ENCODE results near the gene USP25. TPM values are rescaled to one million over a fixed set of nuclear protein-coding genes. Genes with fewer than 3 reads are reported as not detected.

USP25 gene
- total RNA-seq, 6 donors from 2014 or later, result 44.1 to 120 (median 61.5) TPM

DNA sequence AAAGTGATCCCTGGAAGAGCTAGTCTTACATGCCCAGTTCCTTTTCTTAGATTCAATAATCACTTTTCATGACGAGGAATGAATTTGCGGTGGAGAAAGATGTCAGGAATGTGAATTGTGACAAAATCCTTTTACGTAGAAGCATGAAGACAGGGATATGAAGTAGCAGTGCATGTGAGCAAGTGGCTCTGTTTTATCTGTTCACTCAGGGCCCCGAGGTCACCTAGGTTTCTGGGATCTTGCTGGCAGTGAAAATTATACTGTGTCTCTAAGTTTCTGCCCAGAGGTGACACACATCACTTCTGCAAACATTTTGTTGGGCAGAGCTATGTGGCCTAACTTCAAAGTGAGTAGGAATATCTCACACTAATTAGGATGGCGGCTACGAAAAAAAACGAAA lies 79.3 kb downstream of the USP25 start:
- DNase-seq (no peak), ATAC-seq (ENCODE audit: low FRiP score in 2 of 2) (no peak)
- Histone ChIP-seq H3K36me3 (peaks cover 0 to 22% (median 0%) of the 10 kb centered on the region in 4 donors), H3K4me1 (peaks cover 0 to 3% (median 0%) of the 10 kb centered on the region in 4 donors), H3K4me3 (no peak overlapping the region), H3K9me3 (no peaks in the 10 kb centered on the region), H3K27ac (no peak overlapping the region), H3K27me3 (no peaks in the 10 kb centered on the region)
- 94 to 98% methylated on average over 7 of the region's 7 CpGs for WGBS, 2 donors
- TF ChIP-seq CTCF (IDR thresholded peaks at IDR 0.05), result no peak
- TF ChIP-seq POLR2AphosphoS5 (IDR thresholded peaks at IDR 0.05), result no peak

- peaks cover 0 to under 1% (median 0%) of the 10 kb centered on the region in 4 donors for H3K4me1 ChIP-seq
- no peak overlapping the region for H3K4me3 ChIP-seq
- no peak overlapping the region for H3K27ac ChIP-seq
- no peaks in the 10 kb centered on the region for H3K27me3 ChIP-seq
- no peak for TF ChIP-seq POLR2A (IDR thresholded peaks at IDR 0.05)
- TF ChIP-seq POLR2AphosphoS5 (IDR thresholded peaks at IDR 0.05), result no peak
- TF ChIP-seq EP300 (IDR thresholded peaks at IDR 0.05), result no peak
- no peak for TF ChIP-seq CTCF (IDR thresholded peaks at IDR 0.05)
- no peak for ATAC-seq (ENCODE audit: low FRiP score in 2 of 2)
- no peaks in the 10 kb centered on the region for H3K9me3 ChIP-seq
- H3K36me3 ChIP-seq, result peaks cover 0 to 24% (median under 1%) of the 10 kb centered on the region in 4 donors
- WGBS, 2 donors, result 44 to 54% methylated on average over 3 of the region's 3 CpGs
- DNase-seq, result no peak
Measured at GRCh38 chr21:15809818-15810217, 80.0 kb downstream of the USP25 start.

GRCh38 chr21:15815285-15815684 lies 85.5 kb downstream of the USP25 start:
- Histone ChIP-seq H3K36me3 (peaks cover 0 to 44% (median 7%) of the 10 kb centered on the region in 4 donors), H3K4me3 (no peak overlapping the region), H3K27me3 (no peaks in the 10 kb centered on the region), H3K4me1 (no peaks in the 10 kb centered on the region), H3K9me3 (no peaks in the 10 kb centered on the region), H3K27ac (no peak overlapping the region)
- TF ChIP-seq POLR2A (IDR thresholded peaks at IDR 0.05), result no peak
- TF ChIP-seq EP300 (IDR thresholded peaks at IDR 0.05), result no peak
- TF ChIP-seq CTCF (IDR thresholded peaks at IDR 0.05), result no peak
- no peak for TF ChIP-seq POLR2AphosphoS5 (IDR thresholded peaks at IDR 0.05)
- ATAC-seq (ENCODE audit: low FRiP score in 2 of 2) (no peak), DNase-seq (no peak)
- WGBS, 2 donors, result 87 to 92% methylated on average over 1 to 3 of the region's 3 CpGs

- no peak for TF ChIP-seq CTCF (IDR thresholded peaks at IDR 0.05)
- TF ChIP-seq POLR2A (IDR thresholded peaks at IDR 0.05), result no peak
- TF ChIP-seq POLR2AphosphoS5 (IDR thresholded peaks at IDR 0.05), result no peak
- no peak for TF ChIP-seq EP300 (IDR thresholded peaks at IDR 0.05)
- no peaks in the 10 kb centered on the region for H3K9me3 ChIP-seq
- H3K27ac ChIP-seq, result no peak overlapping the region
- DNase-seq (no peak), ATAC-seq (ENCODE audit: low FRiP score in 2 of 2) (no peak)
- H3K36me3 ChIP-seq, result peaks cover 0 to 31% (median 4%) of the 10 kb centered on the region in 4 donors
- no peaks in the 10 kb centered on the region for H3K27me3 ChIP-seq
- H3K4me3 ChIP-seq, result no peak overlapping the region
- H3K4me1 ChIP-seq, result no peaks in the 10 kb centered on the region
Measured at GRCh38 chr21:15820327-15820726, 90.5 kb downstream of the USP25 start.

DNA sequence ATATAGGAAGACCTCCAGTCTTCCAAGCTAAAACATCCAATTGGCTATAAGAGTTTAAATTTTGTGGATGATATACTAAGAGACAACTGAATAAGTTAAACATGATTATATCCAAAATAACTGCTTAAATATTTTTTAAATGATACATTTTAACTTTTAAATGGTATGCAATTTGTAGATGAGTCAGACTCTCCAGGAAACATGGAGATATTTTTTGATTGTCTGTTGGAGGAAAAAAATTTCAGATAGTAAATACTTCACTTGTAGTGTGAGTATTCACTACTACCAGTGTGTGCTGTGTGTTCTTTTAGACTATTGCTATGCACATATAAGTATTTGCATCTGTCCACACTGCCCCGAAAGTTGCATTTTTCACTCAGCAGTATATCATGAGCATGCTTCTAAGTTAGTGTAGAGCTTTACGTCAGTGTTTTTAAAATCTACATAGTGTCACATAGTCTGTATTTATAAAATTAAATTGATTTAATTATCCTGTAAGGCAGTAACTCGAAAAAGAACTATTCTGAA lies 91.1 kb downstream of the USP25 start:
- ATAC-seq (ENCODE audit: low FRiP score in 2 of 2), result no peak
- WGBS, 2 donors, result 83 to 90% methylated on average over 3 of the region's 3 CpGs
- Histone ChIP-seq H3K4me1 (peaks cover 0 to 3% (median 1%) of the 10 kb centered on the region in 4 donors), H3K27me3 (no peaks in the 10 kb centered on the region), H3K36me3 (peaks cover 0 to 28% (median 1%) of the 10 kb centered on the region in 4 donors), H3K27ac (no peak overlapping the region), H3K9me3 (no peaks in the 10 kb centered on the region), H3K4me3 (no peak overlapping the region)
- no peak for DNase-seq
- TF ChIP-seq POLR2AphosphoS5 (IDR thresholded peaks at IDR 0.05), result no peak
- TF ChIP-seq CTCF (IDR thresholded peaks at IDR 0.05), result no peak
- no peak for TF ChIP-seq POLR2A (IDR thresholded peaks at IDR 0.05)
- no peak for TF ChIP-seq EP300 (IDR thresholded peaks at IDR 0.05)
